ENCODE data around the gene CACNB3.
"Not testable (repeated sequence)": the region's sequence is repeated elsewhere in the genome, so short reads cannot be mapped to it uniquely, and the experiment has no call there.

Gene CACNB3

GRCh38 chr12:48854932-48855331 lies 36.6 kb downstream of the CACNB3 start:
- not testable (repeated sequence) for DNase-seq (ENCODE audit: low spot score)

GRCh38 chr12:48856379-48856778 lies 38.1 kb downstream of the CACNB3 start:
- no peak for DNase-seq (ENCODE audit: low spot score)

GRCh38 chr12:48857278-48857994 lies 39.1 kb downstream of the CACNB3 start:
- no peak for DNase-seq (ENCODE audit: low spot score)

- DNase-seq (ENCODE audit: low spot score) = no peak
Measured at GRCh38 chr12:48858043-48858442, 39.7 kb downstream of the CACNB3 start.

- DNase-seq (ENCODE audit: low spot score) = no peak
Measured at GRCh38 chr12:48859607-48860006, 41.3 kb downstream of the CACNB3 start.

- DNase-seq (ENCODE audit: low spot score) = not testable (repeated sequence)
Measured at GRCh38 chr12:48860236-48860635, 41.9 kb downstream of the CACNB3 start.

- DNase-seq (ENCODE audit: low spot score) = no peak
Measured at GRCh38 chr12:48861111-48861510, 42.8 kb downstream of the CACNB3 start.

GRCh38 chr12:48862760-48863159 lies 44.5 kb downstream of the CACNB3 start:
- DNase-seq (ENCODE audit: low spot score) = no peak

- no peak for DNase-seq (ENCODE audit: low spot score)
Measured at GRCh38 chr12:48863291-48863690, 45.0 kb downstream of the CACNB3 start.

- DNase-seq (ENCODE audit: low spot score) = peak; percentile 85
Measured at GRCh38 chr12:48865281-48866051, 47.2 kb downstream of the CACNB3 start, which contains the start of gene RND1. Gene RND1, minus strand, starts transcription at chr12:48865870. Its CDS starts 103 bp downstream, at chr12:48865767.

GRCh38 chr12:48866052-48866711 lies 47.9 kb downstream of the CACNB3 start:
- DNase-seq (ENCODE audit: low spot score) = no peak

- DNase-seq (ENCODE audit: low spot score) = no peak
Measured at GRCh38 chr12:48868451-48868850, 50.2 kb downstream of the CACNB3 start.

GRCh38 chr12:48869191-48869590 lies 50.9 kb downstream of the CACNB3 start:
- DNase-seq (ENCODE audit: low spot score) = no peak

GRCh38 chr12:48873096-48873495 lies 54.8 kb downstream of the CACNB3 start:
- no peak for DNase-seq (ENCODE audit: low spot score)

- not testable (repeated sequence) for DNase-seq (ENCODE audit: low spot score)
Measured at GRCh38 chr12:48873534-48873933, 55.2 kb downstream of the CACNB3 start.

- no peak for DNase-seq (ENCODE audit: low spot score)
Measured at GRCh38 chr12:48875944-48876515, 57.7 kb downstream of the CACNB3 start.
